Measurements from ENCODE around the gene GDI2.

Gene GDI2

DNA sequence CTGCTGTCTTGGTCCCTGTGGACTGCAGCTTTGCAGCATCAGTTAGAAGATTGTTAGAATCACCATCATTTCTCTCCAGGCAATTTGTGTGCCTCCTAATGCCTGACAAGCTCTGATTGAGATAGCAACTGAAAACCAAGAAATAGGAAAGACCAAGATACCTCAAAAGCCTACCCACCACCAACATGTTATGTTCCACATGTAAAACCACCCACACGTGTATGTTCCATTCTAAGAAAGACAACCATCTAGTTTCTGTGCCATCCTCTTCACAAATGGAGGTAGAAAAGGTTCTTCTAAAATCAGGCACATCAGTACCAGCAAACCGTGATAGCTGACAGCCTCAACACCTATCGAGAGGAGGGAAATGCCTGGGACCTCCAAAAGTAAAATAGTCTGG is 81.7 kb downstream of the GDI2 start:
- H2AFZ ChIP-seq (ENCODE audit: low read depth, low read length) = no peak overlapping the region
- H3K4me1 ChIP-seq (ENCODE audit: low read length) = no peaks in the 10 kb centered on the region
- no peak overlapping the region for H3K4me3 ChIP-seq (ENCODE audit: low read length)
- TF ChIP-seq, protein P1, sequence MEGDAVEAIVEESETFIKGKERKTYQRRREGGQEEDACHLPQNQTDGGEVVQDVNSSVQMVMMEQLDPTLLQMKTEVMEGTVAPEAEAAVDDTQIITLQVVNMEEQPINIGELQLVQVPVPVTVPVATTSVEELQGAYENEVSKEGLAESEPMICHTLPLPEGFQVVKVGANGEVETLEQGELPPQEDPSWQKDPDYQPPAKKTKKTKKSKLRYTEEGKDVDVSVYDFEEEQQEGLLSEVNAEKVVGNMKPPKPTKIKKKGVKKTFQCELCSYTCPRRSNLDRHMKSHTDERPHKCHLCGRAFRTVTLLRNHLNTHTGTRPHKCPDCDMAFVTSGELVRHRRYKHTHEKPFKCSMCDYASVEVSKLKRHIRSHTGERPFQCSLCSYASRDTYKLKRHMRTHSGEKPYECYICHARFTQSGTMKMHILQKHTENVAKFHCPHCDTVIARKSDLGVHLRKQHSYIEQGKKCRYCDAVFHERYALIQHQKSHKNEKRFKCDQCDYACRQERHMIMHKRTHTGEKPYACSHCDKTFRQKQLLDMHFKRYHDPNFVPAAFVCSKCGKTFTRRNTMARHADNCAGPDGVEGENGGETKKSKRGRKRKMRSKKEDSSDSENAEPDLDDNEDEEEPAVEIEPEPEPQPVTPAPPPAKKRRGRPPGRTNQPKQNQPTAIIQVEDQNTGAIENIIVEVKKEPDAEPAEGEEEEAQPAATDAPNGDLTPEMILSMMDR (IDR thresholded peaks at IDR 0.05; ENCODE audit: low read depth, low read length) = no peak
- TF ChIP-seq EZH2phosphoT487 (IDR thresholded peaks at IDR 0.05; ENCODE audit: low read depth) = no peak
- H3K27ac ChIP-seq (ENCODE audit: low read length) = no peak overlapping the region
- peaks cover 14% of the 10 kb centered on the region for H3K36me3 ChIP-seq (replicated peaks; ENCODE audit: low read depth, low read length)
- H3K9ac ChIP-seq (ENCODE audit: low read length) = no peak overlapping the region
- H3K9me3 ChIP-seq (ENCODE audit: insufficient read depth, low read length) = no peaks in the 10 kb centered on the region
- no peak overlapping the region for H3K4me2 ChIP-seq (ENCODE audit: low read length)
- no peaks in the 10 kb centered on the region for H3K79me2 ChIP-seq (ENCODE audit: low read length)
- H3K27me3 ChIP-seq (ENCODE audit: low read depth, low read length) = no peaks in the 10 kb centered on the region
- no peaks in the 10 kb centered on the region for H4K20me1 ChIP-seq (ENCODE audit: insufficient read depth, low read length)

DNA sequence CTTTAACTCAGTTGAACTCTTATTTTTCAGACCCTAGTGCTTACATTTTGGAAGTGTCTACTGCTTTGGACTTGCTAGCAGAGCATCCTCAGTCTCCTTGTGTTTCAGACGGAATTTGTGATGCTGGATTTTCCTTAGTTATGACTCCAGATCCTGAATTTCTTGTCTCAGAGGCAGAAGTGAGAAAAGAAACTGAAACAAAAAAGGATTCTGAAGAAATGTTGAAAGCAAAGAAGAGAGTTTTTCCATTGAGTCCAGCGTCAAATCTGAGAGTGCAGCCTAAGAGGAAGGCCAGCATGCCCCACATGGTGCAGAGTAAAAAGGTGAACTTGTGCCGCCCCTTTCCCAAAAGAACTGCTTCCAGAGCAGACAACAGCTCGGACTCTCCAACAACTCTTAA is 82.5 kb downstream of the GDI2 start:
- peaks cover 14% of the 10 kb centered on the region for H3K36me3 ChIP-seq (replicated peaks; ENCODE audit: low read depth, low read length)

DNA sequence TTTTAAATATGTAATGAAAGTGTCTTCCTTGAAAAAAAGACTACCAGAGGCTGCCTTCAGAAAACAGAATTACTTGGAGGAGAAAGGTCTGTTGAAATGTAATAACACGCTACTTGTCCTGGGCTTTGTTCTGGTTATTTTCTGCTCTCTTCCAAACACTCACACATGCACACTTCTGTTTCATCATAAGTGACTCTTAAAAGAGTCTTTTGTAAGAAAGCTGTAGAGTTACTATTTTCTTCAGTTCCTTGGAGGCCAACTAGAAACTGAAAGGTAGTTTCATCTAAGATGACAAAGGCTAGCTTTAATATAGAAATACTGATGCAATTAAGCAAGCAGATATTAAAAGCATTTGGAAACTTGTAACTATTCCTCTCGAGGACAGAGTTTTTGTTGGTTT is 89.5 kb downstream of the GDI2 start:
- H3K4me2 ChIP-seq (ENCODE audit: low read length) = no peak overlapping the region

More for the DNA sequence above, 82.5 kb downstream of the GDI2 start:
- no peaks in the 10 kb centered on the region for H3K4me1 ChIP-seq (ENCODE audit: low read length)
- H3K79me2 ChIP-seq (ENCODE audit: low read length) = no peaks in the 10 kb centered on the region
- H3K27me3 ChIP-seq (ENCODE audit: low read depth, low read length) = no peaks in the 10 kb centered on the region
- no peak overlapping the region for H3K9ac ChIP-seq (ENCODE audit: low read length)
- no peak overlapping the region for H3K4me3 ChIP-seq (ENCODE audit: low read length)
- H2AFZ ChIP-seq (ENCODE audit: low read depth, low read length) = no peak overlapping the region
- TF ChIP-seq, protein P1 (IDR thresholded peaks at IDR 0.05; ENCODE audit: low read depth, low read length) = no peak
- no peak for TF ChIP-seq EZH2phosphoT487 (IDR thresholded peaks at IDR 0.05; ENCODE audit: low read depth)
- no peak overlapping the region for H3K27ac ChIP-seq (ENCODE audit: low read length)
- no peaks in the 10 kb centered on the region for H4K20me1 ChIP-seq (ENCODE audit: insufficient read depth, low read length)
- no peaks in the 10 kb centered on the region for H3K9me3 ChIP-seq (ENCODE audit: insufficient read depth, low read length)
- no peak overlapping the region for H3K4me2 ChIP-seq (ENCODE audit: low read length)

DNA sequence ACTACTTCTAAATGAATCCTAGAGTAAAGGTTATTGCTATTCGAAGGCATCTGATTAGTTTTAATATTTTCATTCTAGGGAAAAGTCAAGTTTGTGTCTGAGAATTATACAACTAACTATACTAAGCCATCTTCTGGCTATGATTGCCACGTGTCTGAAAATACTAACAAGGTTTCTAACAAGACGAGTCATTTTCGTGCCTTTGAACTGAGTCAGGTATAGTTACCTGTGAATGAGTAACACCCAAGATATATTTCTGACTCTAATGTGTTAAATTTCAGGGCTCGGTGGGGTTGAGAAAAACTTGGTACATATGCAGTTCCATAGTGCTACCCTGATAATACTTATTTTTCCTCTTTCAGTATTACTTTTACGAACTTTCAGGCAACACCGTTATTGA is 93.1 kb downstream of the GDI2 start:
- Histone ChIP-seq H3K9me3 (ENCODE audit: insufficient read depth, low read length) (no peaks in the 10 kb centered on the region), H3K4me1 (ENCODE audit: low read length) (no peaks in the 10 kb centered on the region), H3K36me3 (replicated peaks; ENCODE audit: low read depth, low read length) (peaks cover 3% of the 10 kb centered on the region), H4K20me1 (ENCODE audit: insufficient read depth, low read length) (no peaks in the 10 kb centered on the region), H3K9ac (ENCODE audit: low read length) (no peak overlapping the region), H3K27ac (ENCODE audit: low read length) (no peak overlapping the region), H3K4me3 (ENCODE audit: low read length) (no peak overlapping the region), H3K27me3 (ENCODE audit: low read depth, low read length) (no peaks in the 10 kb centered on the region), H3K79me2 (ENCODE audit: low read length) (peaks cover 27% of the 10 kb centered on the region), H2AFZ (ENCODE audit: low read depth, low read length) (no peak overlapping the region), H3K4me2 (ENCODE audit: low read length) (no peak overlapping the region)
- no peak for TF ChIP-seq EZH2phosphoT487 (IDR thresholded peaks at IDR 0.05; ENCODE audit: low read depth)
- TF ChIP-seq, protein P1 (IDR thresholded peaks at IDR 0.05; ENCODE audit: low read depth, low read length) = no peak

More for the DNA sequence above, 89.5 kb downstream of the GDI2 start:
- Histone ChIP-seq H2AFZ (ENCODE audit: low read depth, low read length) (no peak overlapping the region), H3K9me3 (ENCODE audit: insufficient read depth, low read length) (no peaks in the 10 kb centered on the region), H3K36me3 (replicated peaks; ENCODE audit: low read depth, low read length) (peaks cover 8% of the 10 kb centered on the region), H3K9ac (ENCODE audit: low read length) (no peak overlapping the region), H3K79me2 (ENCODE audit: low read length) (peaks cover 3% of the 10 kb centered on the region; the same call in 1 of the 2 replicates), H3K4me3 (ENCODE audit: low read length) (no peak overlapping the region), H3K27ac (ENCODE audit: low read length) (no peak overlapping the region), H3K4me1 (ENCODE audit: low read length) (no peaks in the 10 kb centered on the region), H4K20me1 (ENCODE audit: insufficient read depth, low read length) (no peaks in the 10 kb centered on the region), H3K27me3 (ENCODE audit: low read depth, low read length) (no peaks in the 10 kb centered on the region)
- no peak for TF ChIP-seq EZH2phosphoT487 (IDR thresholded peaks at IDR 0.05; ENCODE audit: low read depth)
- TF ChIP-seq, protein P1 (IDR thresholded peaks at IDR 0.05; ENCODE audit: low read depth, low read length) = no peak
